GM12892 (cell line): ENCODE data around the gene TAF8.

Source experiments
- POLR2A ChIP-seq: IDR thresholded peaks from 2 replicates; pipeline ENCODE4 v1.6.1; 2011; ENCODE audit warnings: low read depth, low read length, control low read depth
- TAF1 ChIP-seq: IDR thresholded peaks from 2 replicates; pipeline ENCODE4 v1.6.1; 2011; ENCODE audit warnings: low read depth, mild to moderate bottlenecking, control low read depth, low read length, borderline replicate concordance

DNA sequence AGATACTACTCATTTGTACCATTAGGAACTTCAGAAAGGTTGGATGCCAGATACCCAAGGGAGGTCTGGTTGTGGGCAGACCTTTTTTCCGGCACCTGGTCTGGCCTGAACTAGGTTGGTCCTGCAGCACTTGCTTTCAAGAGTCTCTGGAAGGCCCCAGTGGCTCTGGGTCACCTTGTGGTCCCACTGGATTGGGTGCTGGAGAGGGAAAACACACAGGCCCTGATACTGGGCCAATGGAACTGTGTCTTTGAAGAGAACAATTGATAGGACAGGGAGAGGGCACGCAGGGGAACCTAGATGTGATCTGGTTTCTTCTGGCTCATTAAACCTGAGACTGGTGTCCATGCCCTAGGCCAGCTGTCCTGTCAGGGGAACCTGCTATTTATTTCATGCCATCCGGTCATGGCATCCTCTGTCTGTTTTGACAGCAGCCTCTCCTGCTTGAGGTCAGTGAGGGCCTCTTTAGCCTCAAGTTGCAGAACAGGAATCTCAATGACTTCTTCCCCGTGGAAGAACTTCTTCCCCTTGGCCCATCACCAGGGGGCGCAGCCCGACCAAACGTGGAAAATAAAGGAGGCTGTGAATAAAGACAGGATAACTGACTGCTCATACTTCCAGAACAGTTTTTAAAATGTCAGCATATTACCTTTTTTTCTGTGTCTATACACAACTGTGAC lies 25.0 kb downstream of the TAF8 start:
- TF ChIP-seq POLR2A: no peak
- no peak for TF ChIP-seq TAF1
